CD4-positive, alpha-beta memory T cell (primary cell): ENCODE results near the gene NFIX. TPM values are rescaled to one million over a fixed set of nuclear protein-coding genes. Genes with fewer than 3 reads are reported as not detected.

Experiments
- CTCF ChIA-PET: fragments of 350-600 bp; sonication (Branson Sonifier 250); formaldehyde crosslinking; loops from one replicate; lab custom pipeline; 2021; ENCODE audit warnings: inconsistent platforms; ENCODE audit not compliant: partially characterized antibody; lab: Charles Lee
- POLR2A ChIA-PET: fragments of 350-600 bp; sonication (Branson Sonifier 250); formaldehyde crosslinking; loops from one replicate; lab custom pipeline; 2021; ENCODE audit not compliant: partially characterized antibody; lab: Charles Lee
- DNase-seq, 5 donors: peaks; one replicate each; pipeline versions ENCODE4 v3.0.0 to v3.0.0-alpha.2; 2020 to 2022; ENCODE audit warnings: mixed read lengths in 1 of 5
- H3K27ac ChIP-seq: one replicate; pipeline ENCODE4 v1.7.0; 2013; ENCODE audit warnings: low read depth, low read length
- H3K27me3 ChIP-seq: 2 replicates; pipeline ENCODE4 v1.7.0; 2013; ENCODE audit warnings: mild to moderate bottlenecking, low read length, moderate library complexity; ENCODE audit not compliant: insufficient read depth
- H3K36me3 ChIP-seq: 2 replicates; pipeline ENCODE4 v1.7.0; 2013; ENCODE audit warnings: mild to moderate bottlenecking, low read length, moderate library complexity; ENCODE audit not compliant: insufficient read depth
- H3K4me1 ChIP-seq: 2 replicates; pipeline ENCODE4 v1.7.0; 2013; ENCODE audit warnings: mild to moderate bottlenecking, low read length, moderate library complexity; ENCODE audit not compliant: insufficient read depth
- H3K4me3 ChIP-seq, 2 donors: one replicate each; pipeline ENCODE4 v1.7.0; 2013; ENCODE audit warnings: low read length in 2 of 2, mild to moderate bottlenecking in 1 of 2
- H3K9me3 ChIP-seq, 2 donors: one replicate each; pipeline ENCODE4 v1.7.0; 2013; ENCODE audit warnings: low read length in 2 of 2, control low read depth in 1 of 2; ENCODE audit not compliant: control insufficient read depth in 1 of 2
- H3K27ac Mint-ChIP-seq, 7 donors: one replicate each; pipeline ENCODE4 v1.8.0; 2020 to 2021; ENCODE audit warnings: mixed read lengths in 7 of 7, mild to moderate bottlenecking in 6 of 7, inconsistent platforms in 3 of 7, moderate library complexity in 3 of 7
- H3K27me3 Mint-ChIP-seq, 2 donors: one replicate each; pipeline ENCODE4 v1.8.0; 2020 to 2021; ENCODE audit warnings: mixed read lengths in 2 of 2
- H3K36me3 Mint-ChIP-seq, 2 donors: one replicate each; pipeline ENCODE4 v1.8.0; 2020 to 2021; ENCODE audit warnings: mixed read lengths in 2 of 2, inconsistent platforms in 1 of 2, mild to moderate bottlenecking in 1 of 2
- H3K4me1 Mint-ChIP-seq, 4 donors: one replicate each; pipeline ENCODE4 v1.8.0; 2020 to 2021; ENCODE audit warnings: mixed read lengths in 4 of 4, mild to moderate bottlenecking in 1 of 4
- H3K4me3 Mint-ChIP-seq, 8 donors: one replicate each; pipeline ENCODE4 v1.8.0; 2020 to 2021; ENCODE audit warnings: mixed read lengths in 8 of 8, mild to moderate bottlenecking in 7 of 8, moderate library complexity in 6 of 8, inconsistent platforms in 3 of 8
- H3K9me3 Mint-ChIP-seq, 8 donors: one replicate each; pipeline ENCODE4 v1.8.0; 2020 to 2021; ENCODE audit warnings: mixed read lengths in 8 of 8, mild to moderate bottlenecking in 5 of 8, inconsistent platforms in 3 of 8, moderate library complexity in 1 of 8
- intact Hi-C: fragments of 100-400 bp; cut with micrococcal nuclease; formaldehyde crosslinking; loops from one replicate; pipeline ENCODE4 v1.15.1; 2023
- polyA plus RNA-seq, 2 donors: library from polyadenylated mRNA; unstranded; fragments of 300-500 nt; fragmentation: Illumina TruSeq; gene quantifications; one replicate each; pipeline ENCODE4 v1.2.3, GENCODE V29; 2021
- total RNA-seq, 2 experiments: library from RNA; stranded (reverse); gene quantifications; one replicate each; pipeline ENCODE4 v1.2.3, GENCODE V29; 2021

The NFIX gene
- total and polyA plus RNA-seq, 4 experiments from 2014 or later = 0.09 to 5.4 (median 4.0) TPM; not detected in 1

GRCh38 chr19:13095393-13095784, 100.1 kb downstream of the NFIX start:
- intact Hi-C loops = loop anchor here (5.0 kb wide), 1 partner anchor 208 kb away; the partner anchor contains the start of gene KLF1

DNA sequence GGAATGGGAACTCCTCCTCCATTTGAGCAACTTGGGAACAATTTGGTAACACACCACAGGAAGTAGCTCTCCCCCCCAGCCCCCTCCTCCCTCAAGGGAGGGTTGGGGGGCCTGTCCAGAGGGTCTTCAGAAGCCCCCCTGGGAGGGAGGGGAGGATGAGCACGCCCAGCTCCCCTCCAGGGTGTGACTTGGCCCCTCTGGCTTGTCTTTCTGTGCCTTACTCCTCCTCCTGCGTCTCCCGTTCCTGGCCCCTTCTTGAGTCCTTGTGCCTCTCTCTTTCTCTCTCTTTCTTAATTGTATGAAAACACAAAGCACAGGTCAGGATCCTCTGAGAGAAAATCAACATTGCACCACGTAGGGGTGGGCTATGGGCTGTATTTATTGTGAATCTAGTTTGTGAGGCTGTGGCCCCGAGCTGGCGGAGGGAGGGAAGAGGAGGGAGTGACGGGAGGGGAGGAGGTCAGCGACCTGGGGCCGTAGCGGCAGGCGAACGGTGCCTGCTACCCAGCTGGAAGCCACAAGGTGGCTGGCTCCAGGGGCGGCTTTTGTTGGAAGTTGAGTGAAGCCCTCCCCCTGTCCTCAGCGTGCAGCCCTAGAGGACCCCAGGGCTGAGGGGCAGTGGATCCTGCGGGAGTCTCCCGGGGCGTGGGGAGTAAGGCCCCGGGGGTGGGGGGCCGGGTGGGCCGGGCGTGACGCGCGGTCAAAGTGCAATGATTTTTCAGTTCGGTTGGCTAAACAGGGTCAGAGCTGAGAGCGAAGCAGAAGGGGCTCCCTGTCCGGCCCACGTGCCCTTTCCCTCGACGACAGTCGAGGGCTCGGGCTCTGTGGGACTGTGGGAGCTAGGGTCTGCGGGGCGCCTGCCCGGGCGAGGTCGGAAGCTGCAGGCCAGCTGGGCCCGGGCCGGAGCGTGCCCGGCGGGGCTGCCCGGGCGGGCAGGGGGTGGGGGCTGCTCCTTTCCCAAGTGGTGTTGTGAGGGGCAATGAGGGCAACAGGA, 101.0 kb downstream of the NFIX start:
- Mint-ChIP-seq H3K36me3 (peaks cover 0 to 3% of the 10 kb centered on the region in 2 donors), H3K27ac (peak overlapping the region; percentile 6 to 94 (median 84)), H3K9me3 (peaks cover 0 to 2% (median 0%) of the 10 kb centered on the region in 8 donors), H3K27me3 (peaks cover 5 to 10% of the 10 kb centered on the region in 2 donors), H3K4me3 (peak overlapping the region; percentile 75 to 91 (median 82)), H3K4me1 (peaks cover 23 to 60% (median 33%) of the 10 kb centered on the region in 4 donors)
- Histone ChIP-seq H3K27me3 (peaks cover 15% of the 10 kb centered on the region), H3K36me3 (no peaks in the 10 kb centered on the region), H3K4me3 (no peak overlapping the region), H3K4me1 (peaks cover 63% of the 10 kb centered on the region), H3K9me3 (no peaks in the 10 kb centered on the region), H3K27ac (no peak overlapping the region)
- POLR2A ChIA-PET = interaction anchor here (0.6 to 5.0 kb wide), 11 partner anchors 9 to 248 kb away, joined by 3 to 42 read pairs (median 4); partner anchors contain the start of genes GCDH, IER2, NACC1 and STX10
- peak in 2 of 5 donors; percentile 27 to 39 for DNase-seq
- intact Hi-C loops = loop anchor here (5.0 kb wide), 1 partner anchor 209 kb away; the partner anchor contains the start of gene KLF1
- CTCF ChIA-PET = interaction anchor here (0.6 to 8.2 kb wide), 8 partner anchors 9 to 131 kb away, joined by 3 to 129 read pairs (median 18); partner anchors contain the start of gene NACC1

More at GRCh38 chr19:13095393-13095784, 100.1 kb downstream of the NFIX start:
- POLR2A ChIA-PET = interaction anchor here (0.6 to 5.0 kb wide), 8 partner anchors 10 to 247 kb away, joined by 3 to 42 read pairs (median 5); partner anchors contain the start of genes GCDH, IER2, NACC1 and STX10
- peaks cover 0 to 3% of the 10 kb centered on the region in 2 donors for H3K36me3 Mint-ChIP-seq
- CTCF ChIA-PET = interaction anchor here (0.6 to 8.2 kb wide), 10 partner anchors 10 to 319 kb away, joined by 3 to 129 read pairs (median 6); partner anchors contain the start of gene NACC1
- peaks cover 54% of the 10 kb centered on the region for H3K4me1 ChIP-seq
- H3K9me3 Mint-ChIP-seq = peaks cover 0 to 2% (median 0%) of the 10 kb centered on the region in 8 donors
- H3K4me3 ChIP-seq = no peak overlapping the region
- peaks cover 21 to 55% (median 30%) of the 10 kb centered on the region in 4 donors for H3K4me1 Mint-ChIP-seq
- H3K27me3 Mint-ChIP-seq = peaks cover 5 to 10% of the 10 kb centered on the region in 2 donors
- H3K27ac Mint-ChIP-seq = peak overlapping the region in 2 of 7 donors; percentile 10 to 71
- H3K9me3 ChIP-seq = no peaks in the 10 kb centered on the region
- H3K27ac ChIP-seq = no peak overlapping the region
- H3K27me3 ChIP-seq = peaks cover 15% of the 10 kb centered on the region
- peak overlapping the region; percentile 44 to 91 (median 72) for H3K4me3 Mint-ChIP-seq
- no peaks in the 10 kb centered on the region for H3K36me3 ChIP-seq
- DNase-seq = peak in 2 of 5 donors; percentile 28 to 41

GRCh38 chr19:13097033-13097462, 101.8 kb downstream of the NFIX start:
- peaks cover 5 to 10% of the 10 kb centered on the region in 2 donors for H3K27me3 Mint-ChIP-seq
- Histone ChIP-seq H3K4me1 (peaks cover 71% of the 10 kb centered on the region), H3K27me3 (peaks cover 15% of the 10 kb centered on the region), H3K27ac (no peak overlapping the region), H3K9me3 (no peaks in the 10 kb centered on the region), H3K4me3 (no peak overlapping the region), H3K36me3 (no peaks in the 10 kb centered on the region)
- ChIA-PET POLR2A (interaction anchor here (0.7 to 5.0 kb wide), 7 partner anchors 8 to 206 kb away, joined by 3 to 42 read pairs (median 6); partner anchors contain the start of genes GCDH, IER2, NACC1 and STX10), CTCF (interaction anchor here (0.6 to 8.2 kb wide), 4 partner anchors 8 to 118 kb away, joined by 3 to 129 read pairs (median 22); no protein-coding TSS in a partner anchor)
- peaks cover 27 to 68% (median 40%) of the 10 kb centered on the region in 4 donors for H3K4me1 Mint-ChIP-seq
- DNase-seq = peak in 3 of 5 donors; percentile 30 to 36 (median 34)
- H3K9me3 Mint-ChIP-seq = peaks cover 0 to 2% (median 0%) of the 10 kb centered on the region in 8 donors
- peak overlapping the region; percentile 75 to 87 (median 82) for H3K4me3 Mint-ChIP-seq
- H3K36me3 Mint-ChIP-seq = peaks cover 0 to 3% of the 10 kb centered on the region in 2 donors
- intact Hi-C loops = loop anchor here (5.0 kb wide), 1 partner anchor 210 kb away; the partner anchor contains the start of gene KLF1
- H3K27ac Mint-ChIP-seq = peak overlapping the region; percentile 62 to 94 (median 87)

GRCh38 chr19:13097463-13098258, 102.4 kb downstream of the NFIX start:
- Histone ChIP-seq H3K36me3 (no peaks in the 10 kb centered on the region), H3K9me3 (no peaks in the 10 kb centered on the region), H3K4me3 (no peak overlapping the region), H3K4me1 (peaks cover 77% of the 10 kb centered on the region), H3K27ac (no peak overlapping the region), H3K27me3 (peaks cover 15% of the 10 kb centered on the region)
- ChIA-PET POLR2A (interaction anchor here (0.7 to 5.0 kb wide), 4 partner anchors 7 to 132 kb away, joined by 3 to 42 read pairs (median 12); partner anchors contain the start of gene NACC1), CTCF (no interaction called here)
- Mint-ChIP-seq H3K4me3 (peak overlapping the region; percentile 68 to 87 (median 80)), H3K4me1 (peaks cover 29 to 74% (median 43%) of the 10 kb centered on the region in 4 donors), H3K36me3 (peaks cover 0 to 3% of the 10 kb centered on the region in 2 donors), H3K27me3 (peaks cover 5 to 10% of the 10 kb centered on the region in 2 donors), H3K9me3 (peaks cover 0 to 2% (median 0%) of the 10 kb centered on the region in 8 donors), H3K27ac (peak overlapping the region in 4 of 7 donors; percentile 57 to 88 (median 86))
- intact Hi-C loops = loop anchor here (2.0 to 5.0 kb wide), 2 partner anchors 19 to 210 kb away; partner anchors contain the start of genes KLF1 and TRMT1
- peak in 2 of 5 donors; percentile 10 to 46 for DNase-seq

- Histone ChIP-seq H3K9me3 (no peaks in the 10 kb centered on the region), H3K4me3 (peak overlapping the region; percentile 58 to 70), H3K36me3 (no peaks in the 10 kb centered on the region), H3K4me1 (peaks cover 85% of the 10 kb centered on the region), H3K27me3 (peaks cover 15% of the 10 kb centered on the region), H3K27ac (peak overlapping the region; percentile 78)
- peak overlapping the region; percentile 84 to 92 (median 87) for H3K4me3 Mint-ChIP-seq
- intact Hi-C loops = loop anchor here (1.0 to 5.0 kb wide), 3 partner anchors 18 to 211 kb away; partner anchors contain the start of genes IER2, KLF1, STX10 and TRMT1
- H3K27me3 Mint-ChIP-seq = peaks cover 5 to 10% of the 10 kb centered on the region in 2 donors
- DNase-seq = peak; percentile 46 to 68 (median 48)
- ChIA-PET POLR2A (interaction anchor here (0.7 to 3.6 kb wide), 7 partner anchors 13 to 213 kb away, joined by 3 to 51 read pairs (median 6); partner anchors contain the start of genes NACC1 and TRMT1), CTCF (no interaction called here)
- peaks cover 29 to 80% (median 47%) of the 10 kb centered on the region in 4 donors for H3K4me1 Mint-ChIP-seq
- peaks cover 0 to 2% (median 0%) of the 10 kb centered on the region in 8 donors for H3K9me3 Mint-ChIP-seq
- H3K36me3 Mint-ChIP-seq = peaks cover 0 to 3% of the 10 kb centered on the region in 2 donors
- peak overlapping the region; percentile 72 to 95 (median 88) for H3K27ac Mint-ChIP-seq
Measured at GRCh38 chr19:13098277-13099072, 103.2 kb downstream of the NFIX start.
